ENCODE results near the gene SLC26A5. TPM values are rescaled to one million over a fixed set of nuclear protein-coding genes. Genes with fewer than 3 reads are reported as not detected.

SLC26A5 gene
- total and polyA plus RNA-seq, 2 of the 8 experiments (the other 6 are each of a cell fraction or from before 2014, with no cell fraction given): 0.09 to 0.24 TPM

DNA sequence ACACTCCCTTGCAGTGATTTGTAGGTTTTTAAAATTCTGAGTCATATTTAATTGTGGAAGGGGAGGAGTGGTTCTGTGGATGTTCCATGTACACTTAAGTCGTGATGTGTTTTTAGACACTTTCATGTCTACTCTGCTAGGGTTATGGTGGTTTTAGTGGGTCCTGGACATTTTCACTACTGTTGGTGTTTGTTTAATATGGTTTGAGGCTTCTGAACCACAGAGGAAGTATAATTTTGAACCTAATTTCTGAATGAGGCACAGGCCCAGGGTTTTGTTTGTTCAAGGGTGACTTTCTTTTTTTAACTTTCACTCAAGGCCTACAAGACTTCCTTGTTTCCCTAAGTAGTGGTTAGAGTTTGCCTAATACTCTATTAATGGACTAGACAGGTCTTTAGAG is 13.3 kb downstream of the SLC26A5 start:
- Histone ChIP-seq H2AFZ (ENCODE audit: low read length) (no peak overlapping the region), H2BK20ac (ENCODE audit: low read length) (no peak overlapping the region), H3K14ac (ENCODE audit: insufficient read length) (no peak overlapping the region), H2BK15ac (ENCODE audit: low read length) (no peak overlapping the region), H3K4ac (replicated peaks; ENCODE audit: insufficient read length, low read depth, low read length) (no peak overlapping the region), H4K8ac (ENCODE audit: extremely low read depth, insufficient read depth, low read length) (no peak overlapping the region), H3K56ac (replicated peaks; ENCODE audit: insufficient read length, low read depth, low read length) (no peak overlapping the region), H3K9ac (replicated peaks in 1 of 4; ENCODE audit: extremely low read depth in 1 of 4, low read depth in 3 of 4, low read length in 3 of 4) (no peak overlapping the region), H3K79me1 (ENCODE audit: low read depth, low read length) (no peaks in the 10 kb centered on the region), H3K4me1 (replicated peaks in 1 of 4; ENCODE audit: control insufficient read depth in 3 of 4, insufficient read depth in 4 of 4, low read length in 3 of 4) (no peaks in the 10 kb centered on the region), H3K4me2 (ENCODE audit: insufficient read depth in 1 of 2, low read depth in 2 of 2, low read length in 2 of 2) (no peak overlapping the region), H4K5ac (ENCODE audit: insufficient read length, low read depth, low read length) (no peak overlapping the region), H2BK120ac (replicated peaks; ENCODE audit: low read depth, low read length) (no peak overlapping the region), H4K91ac (replicated peaks; ENCODE audit: insufficient read length, low read length) (no peak overlapping the region), H3K9me3 (ENCODE audit: insufficient read depth in 2 of 2, low read depth in 1 of 2, low read length in 1 of 2) (no peaks in the 10 kb centered on the region), H2BK12ac (ENCODE audit: low read depth, low read length) (no peak overlapping the region), H2AK5ac (ENCODE audit: low read depth, low read length) (no peak overlapping the region), H3K36me3 (ENCODE audit: control insufficient read depth in 2 of 4, insufficient read depth in 4 of 4, low read length in 3 of 4) (no peaks in the 10 kb centered on the region), H2BK5ac (ENCODE audit: low read depth, low read length) (no peak overlapping the region), H3K79me2 (ENCODE audit: control insufficient read depth in 1 of 2, insufficient read depth in 2 of 2, low read length in 2 of 2) (no peaks in the 10 kb centered on the region), H4K20me1 (replicated peaks in 1 of 2; ENCODE audit: control insufficient read depth in 1 of 2, insufficient read depth in 2 of 2, low read length in 2 of 2) (no peaks in the 10 kb centered on the region), H3K23ac (ENCODE audit: insufficient read length) (no peak overlapping the region), H3K27me3 (replicated peaks in 1 of 4; ENCODE audit: control insufficient read depth in 3 of 4, extremely low read depth in 1 of 4, insufficient read depth in 3 of 4, low read length in 3 of 4) (peaks cover 0 to 1% (median 0%) of the 10 kb centered on the region in 4 experiments; a peak in 1 of 7 replicates), H3K27ac (ENCODE audit: low read depth, low read length) (no peak overlapping the region), H3K23me2 (ENCODE audit: low read depth, low read length) (no peaks in the 10 kb centered on the region), H3K4me3 (ENCODE audit: extremely low read depth in 1 of 4, insufficient read depth in 2 of 4, low read depth in 3 of 4, low read length in 4 of 4) (no peak overlapping the region), H3K18ac (ENCODE audit: extremely low read depth, low read length) (no peak overlapping the region)
- ChIA-PET POLR2A (ENCODE audit: partially characterized antibody) (no interaction called here), CTCF (ENCODE audit: partially characterized antibody) (interaction anchor here (1.7 kb wide), 1 partner anchor 13 kb away, joined by 4 read pairs; the partner anchor contains the start of gene SLC26A5)
- FAIRE-seq (no peak), DNase-seq (ENCODE audit: low read depth in 1 of 2, low spot score in 2 of 2) (no peak)
- 92% methylated on average over 1 of the region's 1 CpG; no CpG with 5 or more reads in 1 of the 2 experiments for WGBS, 2 experiments (ENCODE audit: extremely low coverage in 1 of 2, insufficient coverage in 1 of 2, insufficient read length in 1 of 2, insufficient replicate concordance in 2 of 2, low coverage in 1 of 2, low lambda C conversion rate in 2 of 2, missing lambda C conversion rate in 1 of 2)
- no peak for TF ChIP-seq BCL11A (IDR thresholded peaks at IDR 0.05; ENCODE audit: low read depth in 2 of 2, low read length in 2 of 2)
- no peak for TF ChIP-seq GTF2F1 (IDR thresholded peaks at IDR 0.05; ENCODE audit: borderline replicate concordance, low read depth, low read length)
- TF ChIP-seq, protein P1, sequence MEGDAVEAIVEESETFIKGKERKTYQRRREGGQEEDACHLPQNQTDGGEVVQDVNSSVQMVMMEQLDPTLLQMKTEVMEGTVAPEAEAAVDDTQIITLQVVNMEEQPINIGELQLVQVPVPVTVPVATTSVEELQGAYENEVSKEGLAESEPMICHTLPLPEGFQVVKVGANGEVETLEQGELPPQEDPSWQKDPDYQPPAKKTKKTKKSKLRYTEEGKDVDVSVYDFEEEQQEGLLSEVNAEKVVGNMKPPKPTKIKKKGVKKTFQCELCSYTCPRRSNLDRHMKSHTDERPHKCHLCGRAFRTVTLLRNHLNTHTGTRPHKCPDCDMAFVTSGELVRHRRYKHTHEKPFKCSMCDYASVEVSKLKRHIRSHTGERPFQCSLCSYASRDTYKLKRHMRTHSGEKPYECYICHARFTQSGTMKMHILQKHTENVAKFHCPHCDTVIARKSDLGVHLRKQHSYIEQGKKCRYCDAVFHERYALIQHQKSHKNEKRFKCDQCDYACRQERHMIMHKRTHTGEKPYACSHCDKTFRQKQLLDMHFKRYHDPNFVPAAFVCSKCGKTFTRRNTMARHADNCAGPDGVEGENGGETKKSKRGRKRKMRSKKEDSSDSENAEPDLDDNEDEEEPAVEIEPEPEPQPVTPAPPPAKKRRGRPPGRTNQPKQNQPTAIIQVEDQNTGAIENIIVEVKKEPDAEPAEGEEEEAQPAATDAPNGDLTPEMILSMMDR (IDR thresholded peaks at IDR 0.05; ENCODE audit: control extremely low read depth in 1 of 3, insufficient read depth in 1 of 3, low read depth in 1 of 3, low read length in 3 of 3): no peak
- TF ChIP-seq, protein P2, sequence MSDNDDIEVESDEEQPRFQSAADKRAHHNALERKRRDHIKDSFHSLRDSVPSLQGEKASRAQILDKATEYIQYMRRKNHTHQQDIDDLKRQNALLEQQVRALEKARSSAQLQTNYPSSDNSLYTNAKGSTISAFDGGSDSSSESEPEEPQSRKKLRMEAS (IDR thresholded peaks at IDR 0.05): no peak
- TF ChIP-seq CEBPB (IDR thresholded peaks at IDR 0.05; ENCODE audit: low read depth, low read length): no peak
- TF ChIP-seq JUN (IDR thresholded peaks at IDR 0.05; ENCODE audit: low read depth, low read length): no peak
- TF ChIP-seq GABPA (IDR thresholded peaks at IDR 0.05; ENCODE audit: borderline replicate concordance, insufficient read depth, low read length): no peak
- TF ChIP-seq, protein P3, sequence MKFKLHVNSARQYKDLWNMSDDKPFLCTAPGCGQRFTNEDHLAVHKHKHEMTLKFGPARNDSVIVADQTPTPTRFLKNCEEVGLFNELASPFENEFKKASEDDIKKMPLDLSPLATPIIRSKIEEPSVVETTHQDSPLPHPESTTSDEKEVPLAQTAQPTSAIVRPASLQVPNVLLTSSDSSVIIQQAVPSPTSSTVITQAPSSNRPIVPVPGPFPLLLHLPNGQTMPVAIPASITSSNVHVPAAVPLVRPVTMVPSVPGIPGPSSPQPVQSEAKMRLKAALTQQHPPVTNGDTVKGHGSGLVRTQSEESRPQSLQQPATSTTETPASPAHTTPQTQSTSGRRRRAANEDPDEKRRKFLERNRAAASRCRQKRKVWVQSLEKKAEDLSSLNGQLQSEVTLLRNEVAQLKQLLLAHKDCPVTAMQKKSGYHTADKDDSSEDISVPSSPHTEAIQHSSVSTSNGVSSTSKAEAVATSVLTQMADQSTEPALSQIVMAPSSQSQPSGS (IDR thresholded peaks at IDR 0.05; ENCODE audit: low read length): no peak
- no peak for TF ChIP-seq HDAC6 (IDR thresholded peaks at IDR 0.05; ENCODE audit: low read depth, low read length)
- no peak for TF ChIP-seq BRCA1 (IDR thresholded peaks at IDR 0.05; ENCODE audit: low read depth, low read length)
